NCI-H524 (cell line): Measurements from ENCODE around the gene QSOX1.

Source experiments
- DNase-seq, 2 experiments: peaks; one replicate each; lab custom pipeline; 2025; lab: John Stamatoyannopoulos, UW

QSOX1 gene

DNA sequence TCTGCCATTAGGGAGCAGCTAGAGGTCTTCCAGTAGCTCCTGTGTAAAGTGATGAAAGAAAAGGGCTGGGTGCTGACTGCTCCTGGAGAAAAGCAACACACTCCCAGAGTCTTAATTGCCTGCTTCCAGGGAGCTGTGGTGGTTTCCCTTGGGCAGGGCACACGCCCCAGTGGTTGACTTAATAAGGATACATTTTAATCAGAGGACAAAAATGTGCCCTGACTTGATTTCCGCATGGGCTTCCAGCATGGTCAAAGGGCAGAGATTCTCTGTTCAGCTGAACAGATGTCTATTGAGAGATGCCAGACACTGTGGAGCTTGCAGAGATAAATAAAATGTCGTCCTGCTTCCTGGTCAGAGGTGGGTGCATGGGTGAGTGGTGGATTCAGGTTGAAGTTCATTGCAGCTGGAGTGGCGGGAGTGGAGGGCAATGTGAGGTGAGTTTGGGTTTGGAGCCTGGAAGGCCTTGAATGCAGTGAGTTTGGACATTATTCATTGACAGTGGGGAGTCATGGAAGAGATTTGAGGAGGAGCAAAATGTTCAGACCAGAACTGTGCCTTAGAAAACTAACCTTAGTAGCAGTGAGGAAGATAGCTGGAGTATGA, 16.0 kb downstream of the QSOX1 start:
- DNase-seq, result no peak

DNA sequence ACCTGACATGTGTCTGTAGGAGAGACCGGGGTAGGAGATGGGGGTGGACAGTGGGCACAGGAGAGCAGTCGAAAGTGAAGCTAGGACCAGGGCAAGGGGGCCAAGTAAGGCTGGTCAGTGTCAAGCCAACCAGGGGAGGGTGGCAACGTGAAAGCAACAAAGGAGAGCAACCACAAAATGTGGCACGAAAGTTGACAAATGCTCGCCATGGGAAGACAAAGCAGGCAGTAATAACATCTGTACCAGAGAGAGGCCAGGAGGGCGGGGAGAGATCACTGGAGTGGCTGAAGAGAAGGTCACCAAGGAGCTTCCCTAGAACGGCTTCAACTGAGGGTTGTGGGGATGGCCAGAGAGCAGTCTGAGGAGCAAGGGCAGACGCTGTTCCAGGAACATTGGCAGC, 17.0 kb downstream of the QSOX1 start:
- DNase-seq, result no peak

GRCh38 chr1:180173451-180173850, 18.8 kb downstream of the QSOX1 start:
- DNase-seq, result peak in 1 of 2 experiments; percentile 34

DNA sequence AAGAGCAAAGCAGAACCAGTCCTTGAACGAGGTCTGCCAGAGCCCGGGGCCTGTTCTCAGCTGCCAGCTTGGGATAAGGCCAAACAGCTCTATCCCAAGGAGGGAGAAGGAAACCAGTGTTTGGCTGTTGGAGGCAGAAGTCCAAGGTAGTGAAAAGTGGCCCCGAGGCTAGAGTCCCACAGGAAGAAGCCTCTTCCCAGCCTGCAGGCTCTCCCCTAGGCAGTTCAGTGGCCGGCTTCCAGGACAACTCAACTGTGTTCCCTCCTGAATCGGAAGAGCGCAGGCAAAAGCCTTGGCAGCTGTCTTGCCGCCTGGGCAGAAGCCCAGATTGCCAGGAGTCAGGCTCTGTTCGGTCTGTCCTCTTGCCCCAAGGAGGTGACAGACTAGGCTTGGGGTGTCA, 19.3 kb downstream of the QSOX1 start:
- no peak for DNase-seq

DNA sequence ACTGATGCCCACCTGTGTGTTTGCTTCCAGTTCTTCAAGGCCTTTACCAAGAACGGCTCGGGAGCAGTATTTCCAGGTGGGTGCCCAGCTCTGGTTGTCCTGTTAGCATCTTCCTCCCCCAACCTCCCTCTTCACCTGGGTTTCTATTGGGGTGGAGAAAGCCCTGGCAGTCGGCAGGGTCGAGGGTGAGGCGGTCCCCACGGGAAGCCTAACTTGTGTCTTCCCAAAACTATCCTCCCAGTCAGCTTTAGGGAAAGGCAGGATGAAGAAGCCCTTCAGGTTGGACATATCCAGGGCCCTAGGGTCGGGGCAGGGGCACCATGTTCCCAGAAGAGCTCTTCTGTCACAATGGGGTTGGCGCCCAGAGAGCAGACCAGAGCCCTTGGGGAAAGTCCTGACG, 20.6 kb downstream of the QSOX1 start:
- DNase-seq, result no peak

GRCh38 chr1:180175806-180176205, 21.1 kb downstream of the QSOX1 start:
- no peak for DNase-seq

GRCh38 chr1:180176965-180177364, 22.3 kb downstream of the QSOX1 start:
- no peak for DNase-seq

DNA sequence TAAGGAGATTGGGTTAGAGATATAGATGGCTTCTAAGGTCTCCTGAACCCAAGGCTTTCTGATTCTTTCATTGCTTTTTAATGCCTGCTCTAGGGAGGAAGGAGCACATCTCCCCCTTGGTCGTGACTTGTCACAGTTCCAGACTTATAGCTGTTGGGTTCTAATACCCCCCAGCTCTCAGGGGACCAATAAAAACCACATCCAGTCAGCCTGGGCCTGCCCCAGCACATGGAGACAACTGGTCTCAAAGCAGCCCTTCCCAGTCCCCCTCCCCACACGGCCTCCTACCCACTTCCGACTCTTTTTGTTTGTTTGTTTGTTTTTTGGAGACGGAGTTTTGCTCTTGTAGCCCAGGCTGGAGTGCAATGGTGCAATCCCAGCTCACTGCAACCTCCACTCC, 23.3 kb downstream of the QSOX1 start:
- DNase-seq, result no peak

DNA sequence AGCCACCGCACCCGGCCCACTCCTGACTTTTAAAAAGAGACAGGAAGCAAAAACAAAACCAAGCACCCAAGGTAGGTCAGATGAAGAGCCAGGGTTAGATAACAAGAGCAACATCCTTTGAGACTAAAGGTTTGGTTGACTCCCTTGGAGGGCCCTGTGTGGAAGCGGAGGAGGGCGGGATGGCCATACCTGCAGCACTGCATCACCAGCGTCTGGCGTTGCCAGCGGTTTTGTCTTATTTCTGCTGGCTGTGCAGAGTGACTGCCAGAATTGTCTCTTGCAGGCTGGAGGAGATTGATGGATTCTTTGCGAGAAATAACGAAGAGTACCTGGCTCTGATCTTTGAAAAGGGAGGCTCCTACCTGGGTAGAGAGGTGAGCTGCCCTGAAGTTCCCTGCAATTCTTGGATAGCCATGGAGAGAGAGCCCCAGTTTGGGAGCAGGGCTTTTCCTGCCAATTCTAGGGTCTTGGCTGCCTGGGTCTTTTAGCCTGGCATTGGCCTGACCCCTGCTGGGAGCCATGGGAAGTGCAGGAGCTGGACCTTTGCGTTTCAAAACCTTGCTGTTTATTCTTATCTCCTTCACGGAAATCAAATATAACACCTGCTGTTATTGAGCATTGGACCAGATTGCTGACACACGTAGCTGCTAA, 24.0 kb downstream of the QSOX1 start:
- peak; percentile 15 to 55 for DNase-seq

DNA sequence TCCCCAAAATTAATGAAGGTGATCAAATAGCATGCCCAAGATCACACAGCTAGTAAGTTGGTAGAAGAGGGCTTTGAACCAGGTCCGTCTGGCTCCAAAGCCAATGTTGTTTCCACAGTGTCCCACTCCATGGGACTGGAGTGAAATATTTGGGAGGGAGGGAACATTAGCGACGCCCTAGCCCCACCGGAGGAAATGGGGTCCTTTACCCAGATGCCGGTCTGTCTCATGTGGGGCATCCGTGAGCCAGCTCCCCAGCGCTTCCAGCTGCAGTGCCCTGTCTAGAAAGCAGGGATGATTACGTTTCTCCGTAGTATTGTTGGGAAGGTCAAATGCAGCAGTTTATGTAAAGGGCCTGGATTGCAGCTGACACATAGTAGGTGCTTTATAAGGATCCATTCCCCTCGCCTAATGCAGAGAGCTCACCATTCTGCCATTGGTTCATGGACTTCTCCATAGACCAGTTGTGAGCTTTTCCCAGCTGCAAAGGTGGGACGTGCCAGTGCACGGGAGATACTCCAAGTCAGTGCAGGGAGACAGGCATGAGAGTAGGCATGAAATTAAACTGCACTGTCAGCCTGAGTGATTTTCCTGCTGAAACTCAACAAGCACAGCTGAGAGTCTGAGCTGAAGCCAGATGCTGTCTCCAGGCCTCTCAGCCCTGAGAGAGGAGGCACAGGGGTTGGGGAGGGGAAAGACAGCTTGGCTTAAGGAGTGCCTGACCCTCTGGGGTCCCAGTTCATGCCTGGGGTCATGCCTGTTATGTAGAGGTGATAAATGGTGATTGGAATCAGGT, 24.7 kb downstream of the QSOX1 start:
- DNase-seq, result peak in 1 of 2 experiments; percentile 40

DNA sequence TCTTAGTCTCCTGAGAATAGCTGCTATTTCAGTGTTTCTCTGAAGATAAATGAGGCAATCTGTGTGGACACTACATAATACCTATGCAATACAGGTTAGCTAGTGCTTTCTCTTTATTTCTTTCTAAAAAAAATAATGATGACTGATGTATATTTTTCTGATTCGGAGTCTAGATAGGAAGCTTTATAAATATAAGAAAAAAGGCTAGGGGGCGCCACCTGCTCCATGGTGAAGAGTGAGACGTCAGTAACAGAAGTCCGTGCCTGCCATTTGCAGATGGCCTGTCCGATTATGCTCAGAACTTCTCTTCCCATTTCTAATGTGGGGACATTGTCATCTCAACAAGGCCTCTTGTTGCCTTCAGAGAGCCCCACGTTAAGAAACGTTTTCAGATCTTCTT, 26.4 kb downstream of the QSOX1 start:
- DNase-seq, result peak in 1 of 2 experiments; percentile 38

GRCh38 chr1:180181996-180182642, 27.4 kb downstream of the QSOX1 start:
- DNase-seq, result peak in 1 of 2 experiments; percentile 30

DNA sequence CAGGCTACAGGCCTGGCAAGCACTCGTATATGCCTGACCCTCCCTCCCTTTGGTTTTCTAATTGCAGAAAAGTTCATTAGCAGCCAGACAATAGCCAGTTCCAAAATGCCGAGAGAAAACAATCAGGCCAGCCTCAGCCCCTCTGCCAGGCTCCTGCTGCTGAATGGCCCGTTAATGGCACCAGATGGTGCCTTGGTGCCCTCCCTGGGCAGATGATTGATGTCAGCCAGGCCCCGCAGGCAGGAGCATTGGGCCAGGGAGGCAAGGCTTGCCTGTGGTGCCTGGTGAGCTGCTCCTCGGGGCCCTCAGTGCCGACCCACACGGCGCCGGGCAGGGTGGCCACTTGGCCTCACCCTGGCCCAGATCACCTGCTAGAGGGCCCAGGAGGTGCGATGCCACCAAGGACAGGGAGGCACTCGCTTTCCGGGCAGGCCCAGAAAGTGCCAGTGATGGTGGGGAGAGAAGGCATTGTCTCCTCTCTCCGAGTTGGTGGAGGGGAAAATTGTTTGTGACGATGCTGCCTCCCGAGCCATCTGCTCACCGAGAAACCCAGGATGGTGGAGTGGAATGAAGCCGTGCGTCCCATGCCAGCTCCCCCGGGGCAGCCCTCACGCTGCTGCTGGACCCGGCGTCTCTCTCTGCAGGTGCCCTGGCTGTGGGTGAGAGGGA, 28.1 kb downstream of the QSOX1 start:
- peak; percentile 69 to 81 for DNase-seq

DNA sequence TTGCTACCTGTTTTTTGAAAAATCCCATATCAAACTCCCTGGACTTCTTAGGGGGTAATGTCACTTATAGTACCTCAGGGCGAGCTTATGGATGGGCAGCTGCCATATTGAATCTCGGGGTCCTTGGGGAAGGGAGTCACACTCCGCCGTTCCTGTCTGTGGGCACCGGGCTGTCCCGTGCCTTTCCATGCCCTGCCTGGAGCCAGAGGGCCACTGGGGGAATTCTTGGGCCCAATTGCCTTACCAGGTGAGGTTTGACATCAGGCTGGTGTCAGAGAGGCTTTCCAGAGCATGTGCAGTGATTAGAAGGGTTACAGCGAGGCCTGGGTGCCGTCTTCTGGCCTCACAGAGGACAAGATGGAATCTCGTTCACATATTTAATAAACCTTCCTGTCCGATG, 28.8 kb downstream of the QSOX1 start:
- peak in 1 of 2 experiments; percentile 17 for DNase-seq

DNA sequence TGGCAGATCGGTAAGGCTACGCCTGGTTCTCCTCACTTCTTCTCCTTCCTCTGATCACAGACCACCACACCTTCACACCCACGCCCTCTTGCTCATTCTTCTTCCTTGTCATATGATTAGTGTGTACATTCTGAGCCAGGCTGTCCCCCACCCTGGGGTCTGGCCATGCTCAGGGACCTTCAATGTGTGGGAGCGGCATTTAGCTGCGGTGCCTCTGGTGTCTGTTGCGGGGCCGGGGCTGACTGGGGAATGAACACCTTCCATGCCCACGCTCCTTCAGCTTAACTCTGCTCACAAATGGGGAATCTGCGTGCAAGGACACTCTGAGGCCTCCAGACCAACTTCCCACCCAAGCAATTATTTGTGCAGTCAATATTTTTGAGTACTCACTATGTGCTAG, 29.4 kb downstream of the QSOX1 start:
- no peak for DNase-seq

DNA sequence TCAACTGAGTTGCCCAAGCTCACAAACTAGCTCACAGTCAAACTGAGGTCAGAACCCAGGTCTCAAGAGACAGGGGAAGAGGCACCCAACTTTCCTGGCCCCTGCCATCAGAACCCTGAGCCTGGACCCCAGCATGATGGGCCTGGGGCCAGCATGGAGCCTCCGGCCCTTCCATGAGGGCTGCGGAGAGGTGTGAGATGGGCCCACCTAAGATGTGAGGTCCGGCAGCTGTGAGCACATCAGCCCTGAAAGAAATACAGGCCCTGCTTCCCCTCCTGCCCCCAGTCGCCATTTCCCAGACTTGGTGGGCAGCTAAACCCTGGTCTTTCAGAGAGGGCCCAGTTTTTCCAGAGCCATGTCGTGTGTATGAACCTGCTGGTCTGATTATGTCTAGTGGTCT, 30.6 kb downstream of the QSOX1 start:
- DNase-seq, result no peak

- DNase-seq, result no peak
These were observed 31.4 kb downstream of the QSOX1 start for GRCh38 chr1:180185971-180186645.

DNA sequence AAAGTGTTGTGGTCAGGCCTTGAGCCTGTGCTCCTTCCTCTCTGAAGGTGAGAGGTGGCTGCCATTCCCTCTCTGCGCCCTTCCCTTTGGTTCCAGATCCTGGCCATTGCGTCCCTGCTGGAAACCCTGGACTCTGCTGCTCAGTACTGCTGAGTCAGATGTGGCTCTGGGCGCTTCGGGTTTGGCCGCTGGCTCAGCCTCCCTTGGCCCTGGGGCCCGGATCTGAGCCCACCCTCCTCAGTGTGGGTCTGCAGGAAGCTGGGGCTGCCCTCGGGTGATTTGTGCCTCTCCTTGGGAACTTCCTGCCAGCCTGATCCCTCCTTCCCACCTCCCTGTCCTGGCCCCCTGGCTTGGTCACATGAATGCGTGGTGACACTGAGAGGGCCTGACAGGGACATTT, 32.2 kb downstream of the QSOX1 start:
- no peak for DNase-seq

GRCh38 chr1:180187626-180188025, 33.0 kb downstream of the QSOX1 start:
- DNase-seq, result no peak

GRCh38 chr1:180188091-180188506, 33.4 kb downstream of the QSOX1 start:
- DNase-seq, result peak; percentile 69 to 87

GRCh38 chr1:180188684-180189175, 34.1 kb downstream of the QSOX1 start:
- peak; percentile 75 to 96 for DNase-seq
